ENCODE measurements around the gene MOSPD3.
"Not testable (repeated sequence)": the region's sequence is repeated elsewhere in the genome, so short reads cannot be mapped to it uniquely, and the experiment has no call there.

The MOSPD3 gene

DNA sequence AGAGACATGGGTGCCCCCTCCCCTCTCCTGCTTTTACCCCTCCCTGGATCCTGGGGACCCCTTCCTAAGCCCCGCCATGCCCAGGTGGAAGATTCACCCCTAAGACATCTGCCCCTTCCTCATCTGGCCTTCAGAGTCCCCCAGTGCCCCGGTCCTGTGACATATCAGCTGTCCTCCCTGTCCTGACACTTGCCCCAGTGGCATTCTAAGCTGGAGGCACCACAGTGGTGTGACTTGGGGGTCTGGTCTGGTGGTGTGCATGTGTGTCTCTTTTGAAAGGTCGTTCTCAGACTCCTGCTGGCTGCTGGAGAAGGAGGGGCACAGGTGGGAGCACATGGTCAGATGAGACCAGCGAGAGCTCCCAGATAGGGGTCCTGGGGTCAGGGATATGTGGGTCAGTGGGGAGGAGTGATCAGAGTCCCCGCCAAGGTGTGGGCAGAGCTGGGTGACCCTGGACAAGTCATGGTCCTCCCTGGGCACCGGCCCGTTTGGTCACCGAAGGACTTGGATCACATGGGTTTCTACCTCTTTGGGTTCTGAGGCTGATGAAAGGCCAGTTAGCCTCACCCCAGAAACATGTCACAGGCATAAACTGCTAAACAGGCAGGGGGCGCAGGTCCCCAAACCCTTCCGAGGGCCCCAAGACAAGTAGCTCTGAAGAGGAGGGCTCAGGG is 29.7 kb downstream of the MOSPD3 start:
- no peak overlapping the region for H3K4me3 Mint-ChIP-seq
- DNase-seq, result no peak
- H3K27me3 Mint-ChIP-seq, result peaks cover 2% of the 10 kb centered on the region
- H3K27ac Mint-ChIP-seq, result no peak overlapping the region
- H3K4me1 Mint-ChIP-seq (ENCODE audit: low read depth), result no peaks in the 10 kb centered on the region
- H3K9me3 Mint-ChIP-seq, result no peaks in the 10 kb centered on the region
- no peaks in the 10 kb centered on the region for H3K36me3 Mint-ChIP-seq (ENCODE audit: low read depth)

DNA sequence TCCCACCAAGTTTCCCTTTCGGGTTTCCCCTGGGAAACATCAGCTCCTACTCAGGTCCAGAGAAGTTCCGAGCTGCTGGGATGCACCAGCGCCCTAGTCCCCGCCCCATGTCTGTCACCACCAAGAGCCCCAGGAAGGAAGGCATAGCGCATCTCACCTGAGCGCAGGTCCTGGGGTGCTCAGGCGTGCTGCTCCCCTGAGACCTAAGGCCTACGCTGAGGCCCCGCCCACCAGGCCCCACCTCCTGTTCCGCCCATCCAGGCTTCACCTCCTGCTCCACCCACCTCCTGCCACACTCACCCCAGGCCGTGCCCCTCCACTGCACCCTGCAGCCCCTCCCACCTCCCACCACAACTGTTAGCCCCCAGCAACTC is 30.2 kb downstream of the MOSPD3 start:
- peaks cover 4% of the 10 kb centered on the region for H3K27me3 Mint-ChIP-seq
- peak; percentile 46 for DNase-seq
- H3K36me3 Mint-ChIP-seq (ENCODE audit: low read depth), result no peaks in the 10 kb centered on the region
- H3K9me3 Mint-ChIP-seq, result no peaks in the 10 kb centered on the region
- H3K4me3 Mint-ChIP-seq, result no peak overlapping the region
- H3K4me1 Mint-ChIP-seq (ENCODE audit: low read depth), result no peaks in the 10 kb centered on the region
- H3K27ac Mint-ChIP-seq, result no peak overlapping the region

DNA sequence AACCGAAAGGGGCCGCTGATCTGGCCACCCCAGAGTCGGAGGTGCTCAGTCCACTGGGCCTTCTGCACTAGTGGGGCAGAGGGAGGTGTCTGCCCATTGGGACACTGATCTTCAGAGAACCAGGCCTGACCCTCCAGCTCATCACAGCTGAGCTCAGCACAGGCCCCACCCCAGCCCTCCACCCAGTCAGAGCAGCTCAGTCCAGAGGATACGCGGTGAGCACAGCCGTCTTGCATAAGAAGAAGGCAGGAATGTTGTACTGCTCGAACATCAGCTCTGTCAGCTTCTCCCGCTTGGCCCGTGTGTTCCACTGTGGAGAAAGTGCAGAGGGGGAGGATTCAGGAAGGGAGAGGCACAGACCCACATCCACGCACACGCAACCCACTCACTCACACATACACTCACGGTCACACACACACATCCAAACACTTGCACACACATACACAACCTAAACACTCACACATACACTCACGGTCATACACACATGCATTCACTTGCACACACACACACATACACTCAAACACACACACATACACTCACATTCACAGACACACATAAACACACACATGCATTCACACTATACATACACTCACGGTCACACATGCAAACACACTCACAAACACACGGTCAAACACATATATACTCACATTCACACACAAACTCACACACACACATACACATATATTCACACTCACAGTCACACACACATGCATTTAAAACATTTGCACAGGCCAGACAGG is 37.7 kb downstream of the MOSPD3 start:
- H3K36me3 Mint-ChIP-seq (ENCODE audit: low read depth), result no peaks in the 10 kb centered on the region
- DNase-seq, result no peak
- no peaks in the 10 kb centered on the region for H3K9me3 Mint-ChIP-seq
- peaks cover 1% of the 10 kb centered on the region for H3K4me1 Mint-ChIP-seq (ENCODE audit: low read depth)
- peaks cover 29% of the 10 kb centered on the region for H3K27me3 Mint-ChIP-seq
- no peak overlapping the region for H3K27ac Mint-ChIP-seq
- no peak overlapping the region for H3K4me3 Mint-ChIP-seq

DNA sequence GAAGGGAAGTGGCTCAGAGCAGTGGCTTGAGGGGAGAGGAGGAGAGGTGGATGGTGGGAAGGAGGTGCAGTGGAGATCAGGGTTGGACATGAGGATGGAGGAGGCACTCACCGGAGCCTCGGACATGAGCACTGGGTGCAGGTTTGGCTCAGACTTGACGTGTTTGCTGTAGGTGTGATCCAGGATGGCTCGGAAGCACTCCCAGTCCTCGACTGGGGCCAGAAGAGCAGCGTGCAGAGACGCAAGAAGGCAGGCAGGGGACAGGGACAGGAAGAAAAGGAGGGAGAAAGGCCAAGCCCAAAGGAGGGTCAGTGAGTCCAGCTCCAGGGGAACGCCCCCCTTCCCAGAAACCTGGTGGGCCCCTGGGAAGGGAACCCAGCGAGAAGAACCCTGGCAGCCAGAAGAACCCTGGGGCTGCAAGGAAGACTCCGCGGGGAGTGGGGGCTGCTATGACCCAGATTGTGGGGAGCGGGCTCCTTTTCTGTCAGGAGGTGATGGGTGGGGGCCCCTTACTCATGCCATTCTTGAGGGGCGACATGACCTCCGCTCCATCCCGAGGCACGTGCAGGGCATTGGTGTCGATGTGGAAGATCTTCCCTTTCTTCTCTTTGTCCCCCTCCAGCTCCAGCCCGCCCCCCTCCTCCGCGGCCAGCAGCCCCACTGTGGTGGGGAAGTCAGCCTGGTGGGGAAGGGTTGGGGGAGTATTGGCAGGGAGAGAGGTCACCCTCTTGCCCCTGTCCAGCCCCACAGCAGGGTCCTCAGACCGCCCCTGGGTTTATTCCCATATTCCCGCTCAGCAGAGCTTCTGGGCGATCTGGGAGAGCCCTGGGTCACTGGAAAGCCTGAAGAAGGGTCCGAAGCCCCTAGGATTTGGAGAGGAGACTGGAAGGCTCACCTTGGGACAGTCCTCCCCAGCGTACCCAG is 42.8 kb downstream of the MOSPD3 start:
- Mint-ChIP-seq H3K27ac (no peak overlapping the region), H3K4me1 (ENCODE audit: low read depth) (peaks cover 3% of the 10 kb centered on the region)

DNA sequence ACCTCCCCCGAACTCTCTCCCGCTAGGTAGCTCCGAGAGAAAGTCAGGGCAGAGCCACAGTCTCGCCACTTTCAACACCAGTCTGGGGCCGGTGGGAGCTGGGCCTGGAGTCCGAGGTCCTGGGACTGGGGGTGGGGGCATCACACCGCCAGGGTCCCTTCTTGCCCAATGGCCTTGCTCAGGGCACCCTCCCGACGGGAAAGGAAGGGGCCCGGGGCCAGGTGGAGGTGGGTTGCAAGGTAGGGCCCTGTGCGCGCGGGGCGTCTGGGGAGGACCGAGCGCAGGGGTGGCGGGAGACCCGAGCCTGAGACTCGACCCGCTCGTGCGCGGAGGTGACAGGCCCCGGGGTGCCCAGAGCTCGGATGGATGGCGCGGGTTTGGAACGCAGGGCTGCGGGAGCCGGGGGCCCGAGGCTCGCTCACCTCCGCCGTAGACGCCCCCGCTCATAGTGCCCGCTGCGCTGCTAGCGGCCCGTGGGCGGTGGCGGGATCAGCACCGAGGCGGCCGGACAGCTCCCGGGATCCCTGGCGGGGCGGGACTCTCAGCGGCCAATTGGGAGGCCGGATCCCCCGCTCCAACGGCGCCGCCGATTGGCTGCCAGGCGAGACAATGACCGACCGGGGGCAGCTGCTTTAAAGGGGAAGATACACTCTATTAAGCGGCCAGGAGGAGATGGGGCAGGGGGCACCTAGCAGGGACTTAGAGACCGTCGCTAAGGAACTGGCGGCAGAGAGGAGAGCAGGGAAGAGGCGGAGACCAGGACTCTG is 43.8 kb downstream of the MOSPD3 start, which contains the start of gene ACTL6B:
TSS of gene ACTL6B (minus strand) at position 541 of the 767 bp plus-strand sequence. CDS start at position 447, 94 bp downstream.
- H3K4me3 Mint-ChIP-seq, result no peak within 1 kb of the TSS
- H3K27me3 Mint-ChIP-seq, result peaks cover 54% of the 10 kb centered on the region
- peak; percentile 74 for DNase-seq

More for the DNA sequence above, 42.8 kb downstream of the MOSPD3 start:
- no peaks in the 10 kb centered on the region for H3K9me3 Mint-ChIP-seq
- H3K4me3 Mint-ChIP-seq, result no peak overlapping the region
- peaks cover 57% of the 10 kb centered on the region for H3K27me3 Mint-ChIP-seq
- no peaks in the 10 kb centered on the region for H3K36me3 Mint-ChIP-seq (ENCODE audit: low read depth)
- DNase-seq, result no peak

DNA sequence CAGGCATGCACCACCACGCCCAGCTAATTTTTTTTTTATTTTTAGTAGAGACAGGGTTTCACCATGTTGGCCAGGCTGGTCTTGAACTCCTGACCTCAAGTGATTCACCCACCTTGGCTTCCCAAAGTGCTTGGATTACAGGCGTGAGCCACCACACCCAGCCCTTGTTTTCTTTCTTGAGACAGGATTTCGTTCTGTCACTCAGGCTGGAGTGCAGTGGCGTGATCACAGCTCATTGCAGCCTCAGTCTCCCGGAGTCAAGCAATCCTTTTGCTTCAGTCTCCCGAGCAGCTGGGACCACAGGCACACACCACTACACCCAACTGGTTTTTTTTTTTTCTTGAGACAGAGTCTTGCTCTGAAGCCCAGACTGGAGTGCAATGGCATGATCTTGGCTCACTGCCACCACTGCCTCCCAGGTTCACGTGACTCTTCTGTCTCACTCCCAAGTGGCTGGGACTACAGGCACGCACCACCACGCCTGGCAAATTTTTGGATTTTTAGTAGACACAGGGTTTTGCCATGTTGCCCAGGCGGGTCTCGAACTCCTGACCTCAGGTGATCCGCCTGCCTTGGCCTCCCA is 49.9 kb downstream of the MOSPD3 start:
- DNase-seq; H3K36me3 Mint-ChIP-seq (ENCODE audit: low read depth); H3K4me1 Mint-ChIP-seq (ENCODE audit: low read depth); H3K4me3 Mint-ChIP-seq; H3K27ac Mint-ChIP-seq; H3K9me3 Mint-ChIP-seq: not testable (repeated sequence)
- H3K27me3 Mint-ChIP-seq, result peaks cover 24% of the 10 kb centered on the region

More for the DNA sequence above, 43.8 kb downstream of the MOSPD3 start, which contains the start of gene ACTL6B:
- peaks cover 3% of the 10 kb centered on the region for H3K4me1 Mint-ChIP-seq (ENCODE audit: low read depth)
- no peaks in the 10 kb centered on the region for H3K9me3 Mint-ChIP-seq
- H3K36me3 Mint-ChIP-seq (ENCODE audit: low read depth), result no peaks in the 10 kb centered on the region
- no peak within 1 kb of the TSS for H3K27ac Mint-ChIP-seq
